HG03097 (cell line): ENCODE results near the gene RIT2.
"Not testable (repeated sequence)": the region's sequence is repeated elsewhere in the genome, so short reads cannot be mapped to it uniquely, and the experiment has no call there.

Source experiments
- ATAC-seq: cut with Tn5 transposase; IDR thresholded peaks from one replicate; pipeline ENCODE4 v1.9.1; 2021; ENCODE audit not compliant: unreplicated experiment, low FRiP score

The RIT2 gene

DNA sequence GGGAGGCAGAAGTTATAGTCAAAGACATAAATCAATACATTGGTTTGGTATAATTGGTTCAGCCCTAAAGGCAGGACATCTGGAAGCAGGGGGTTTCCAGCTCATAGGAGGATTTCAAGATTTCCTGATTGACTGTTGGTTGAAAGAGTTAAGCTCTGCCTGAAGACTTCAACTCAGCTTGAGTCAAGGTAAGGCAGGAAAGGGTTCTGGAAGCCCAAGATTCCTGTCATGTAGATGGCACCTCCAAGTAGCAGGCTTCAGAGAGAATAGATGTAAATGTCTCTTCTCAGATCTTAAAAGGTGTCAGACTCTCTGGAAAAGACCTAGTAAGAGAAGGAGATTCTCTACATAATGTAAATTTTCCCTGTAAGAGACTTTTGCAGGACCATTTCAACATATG, 335.3 kb downstream of the RIT2 start:
- ATAC-seq: no peak

DNA sequence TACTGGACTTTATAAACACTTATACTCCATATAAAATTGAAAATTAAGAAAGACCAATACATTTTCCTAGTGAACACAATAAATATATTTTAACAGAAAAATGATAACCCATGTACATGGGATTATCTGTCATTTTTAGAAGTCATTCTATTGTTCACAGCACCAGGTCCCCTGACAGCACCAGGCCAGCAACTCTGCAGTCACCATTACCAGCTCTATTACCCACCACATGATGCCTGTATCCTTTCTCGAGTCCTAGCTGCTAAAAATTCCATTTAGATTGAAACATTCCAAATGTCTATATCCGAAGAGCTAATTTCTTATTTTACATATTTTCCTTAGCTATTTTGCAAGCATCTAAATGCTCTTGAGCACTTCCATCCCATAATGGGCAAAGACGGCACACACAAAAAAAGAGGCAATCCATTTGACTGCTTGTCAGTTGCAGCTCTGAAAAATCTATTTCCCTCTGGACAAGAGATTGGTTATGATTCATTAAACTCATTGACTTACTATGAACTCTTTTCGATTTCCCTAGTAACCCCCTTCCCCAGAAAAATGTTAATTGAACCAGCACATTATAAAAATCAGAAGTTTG, 336.9 kb downstream of the RIT2 start:
- ATAC-seq: no peak

DNA sequence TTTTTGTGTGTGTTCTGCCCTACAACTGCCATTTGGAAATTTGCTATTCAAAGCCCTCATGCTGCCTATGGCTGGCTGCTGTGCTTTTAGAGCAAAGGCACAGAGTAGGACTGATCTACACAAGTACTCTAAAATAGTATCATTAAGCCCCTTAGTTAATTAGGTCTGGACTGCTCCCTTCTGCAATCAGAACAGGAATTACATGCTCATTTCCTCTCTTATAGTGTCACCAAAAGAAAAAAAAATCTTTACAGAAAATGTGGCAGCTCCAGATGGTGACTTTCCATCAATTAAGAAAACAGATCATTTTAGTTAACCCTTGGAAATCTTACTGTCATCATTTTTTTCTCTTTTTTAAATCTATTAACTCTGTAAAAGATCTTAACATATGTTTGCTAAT, 337.5 kb downstream of the RIT2 start:
- no peak for ATAC-seq

DNA sequence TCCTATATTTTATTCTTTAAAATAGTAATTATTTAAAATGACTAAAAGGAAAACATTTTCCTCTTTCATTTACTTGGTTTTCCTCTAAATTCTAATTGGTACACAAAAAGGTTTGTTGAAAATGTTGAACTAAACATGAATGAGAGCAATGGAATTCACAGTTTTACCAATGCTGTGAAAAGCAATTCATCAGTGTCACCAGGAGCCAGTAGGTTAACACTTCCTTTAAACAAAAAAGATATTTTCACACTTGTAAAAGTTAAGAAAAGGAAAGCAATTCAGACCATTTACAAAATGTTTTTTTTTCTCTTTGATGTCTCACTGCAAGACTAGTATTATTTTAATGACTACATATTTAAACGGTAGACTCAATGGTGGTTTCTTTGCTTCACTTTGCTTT, 341.6 kb downstream of the RIT2 start:
- no peak for ATAC-seq

DNA sequence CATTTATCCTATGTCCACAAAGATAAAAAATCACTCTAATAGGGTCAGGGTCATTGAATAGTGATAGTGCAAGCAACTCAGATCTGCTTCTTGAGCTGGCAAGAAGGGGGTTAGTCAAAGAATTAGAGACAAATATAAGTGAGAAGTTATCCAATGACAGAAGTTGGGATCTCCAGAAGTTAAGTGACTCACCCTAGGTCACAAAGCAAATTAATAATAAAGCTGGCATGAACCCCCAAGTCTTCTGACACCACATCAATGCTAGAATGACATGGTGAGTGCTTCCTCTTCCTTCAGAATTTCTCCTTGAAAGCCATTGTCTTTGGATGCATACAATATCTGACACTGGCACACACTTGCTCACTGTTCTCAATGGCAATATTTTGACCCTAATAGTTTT, 343.5 kb downstream of the RIT2 start:
- no peak for ATAC-seq

DNA sequence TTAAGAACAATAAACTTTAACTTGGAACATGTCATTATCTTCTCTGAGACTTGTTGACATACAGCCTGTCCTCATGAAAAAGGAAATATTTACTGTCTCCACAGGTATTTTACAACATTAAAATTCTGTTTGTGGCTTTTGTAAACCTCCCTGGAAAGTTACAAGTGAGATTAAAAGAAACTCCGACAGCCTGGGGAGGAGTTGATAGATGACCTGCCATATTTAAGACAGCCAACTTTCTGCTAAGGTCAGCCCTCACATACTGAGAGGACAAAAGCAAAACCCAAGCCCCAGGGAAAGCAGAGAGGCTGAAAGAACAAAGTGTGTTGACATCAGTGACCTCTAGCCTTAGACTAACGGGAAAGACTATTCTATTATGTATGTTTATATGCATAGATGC, 350.2 kb downstream of the RIT2 start:
- no peak for ATAC-seq

DNA sequence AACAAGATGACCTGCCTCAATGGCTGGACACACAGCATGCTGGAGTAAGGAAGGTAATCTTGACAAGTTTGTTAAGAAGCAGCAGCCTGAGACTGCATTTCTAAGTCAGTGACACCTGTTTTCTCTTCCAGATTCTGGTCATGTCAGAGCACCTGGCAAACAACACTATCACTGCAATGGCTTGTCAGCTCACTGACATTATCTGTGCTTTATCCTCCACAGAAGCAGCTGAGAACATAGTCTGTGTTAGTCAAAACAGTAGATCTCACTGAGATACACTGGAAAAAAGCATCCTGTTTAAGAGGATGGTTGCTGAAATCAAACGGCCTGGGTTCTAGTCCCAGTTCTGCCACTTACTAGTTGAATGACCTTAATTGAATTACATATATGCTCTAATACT, 355.2 kb downstream of the RIT2 start:
- ATAC-seq: no peak

DNA sequence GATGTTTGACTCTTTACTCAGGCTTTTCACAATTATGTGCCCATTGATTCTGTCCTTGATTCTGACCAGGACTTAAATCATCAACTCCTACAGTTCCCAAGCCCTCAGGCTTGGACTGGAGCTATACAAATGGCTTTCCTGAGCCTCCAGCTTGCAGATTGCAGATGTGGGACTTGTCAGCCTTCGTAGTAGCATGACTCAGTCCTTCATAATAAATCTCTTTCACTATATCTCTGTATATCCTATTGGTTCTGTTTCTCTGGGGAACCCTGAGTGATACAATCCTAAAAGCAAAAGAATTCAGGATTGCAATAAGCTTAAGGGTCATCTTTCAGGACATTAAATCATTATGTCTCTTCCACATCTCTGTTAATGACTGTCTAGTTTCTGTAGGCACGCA, 356.6 kb downstream of the RIT2 start:
- no peak for ATAC-seq

DNA sequence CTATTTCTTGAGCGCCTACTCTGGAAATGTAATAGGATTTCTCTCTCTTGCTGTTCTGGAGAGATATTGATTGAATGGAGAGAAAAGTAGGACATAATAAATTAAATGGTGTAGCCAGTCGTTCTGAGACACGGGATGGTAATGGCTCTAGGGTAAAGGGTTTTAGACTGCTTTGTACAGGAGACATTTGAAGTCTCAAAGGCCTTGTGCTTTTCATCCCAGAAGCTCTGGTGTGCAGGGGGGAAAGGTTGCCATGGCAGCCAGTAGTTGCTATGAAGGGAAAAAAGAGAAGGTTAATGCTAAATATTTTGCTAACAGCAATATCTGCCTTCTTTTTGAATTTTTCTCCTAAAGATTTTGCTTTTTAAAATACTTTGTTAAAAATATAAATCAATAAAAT, 359.3 kb downstream of the RIT2 start:
- no peak for ATAC-seq

DNA sequence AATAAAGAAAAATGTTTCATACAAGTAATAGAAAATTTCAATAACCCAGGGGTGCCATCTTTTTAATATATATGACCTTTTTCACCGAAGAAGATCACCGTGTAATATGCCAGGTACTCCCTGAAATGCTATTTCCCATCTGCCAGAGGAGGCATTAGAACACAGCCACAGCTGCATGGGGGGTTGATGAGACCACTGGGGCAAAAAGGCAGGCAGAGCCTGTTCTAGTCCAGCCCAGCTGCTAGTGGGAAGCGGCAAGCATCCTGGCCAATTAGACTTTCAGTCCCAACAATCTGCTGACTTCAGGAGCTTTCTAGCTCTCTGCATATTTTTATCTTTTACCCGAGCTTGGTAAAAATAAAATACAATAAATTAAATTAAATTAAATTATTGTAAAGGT, 362.6 kb downstream of the RIT2 start:
- no peak for ATAC-seq

DNA sequence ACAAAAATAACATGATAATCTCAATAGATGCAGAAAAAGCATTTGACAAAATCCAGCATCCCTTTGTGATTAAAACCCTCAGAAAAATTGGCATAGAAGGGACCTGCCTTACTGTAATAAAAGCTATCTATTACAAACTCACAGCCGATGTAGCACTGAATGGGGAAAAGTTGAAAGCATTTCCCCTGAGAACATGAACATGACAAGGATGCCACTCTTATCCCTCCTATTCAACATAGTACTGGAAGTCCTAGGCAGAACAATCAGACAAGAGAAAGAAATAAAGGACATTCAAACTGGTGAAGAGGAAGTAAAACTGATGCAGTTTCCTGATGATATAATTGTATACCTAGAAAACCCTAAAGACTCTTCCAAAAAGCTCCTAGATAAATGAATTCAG, 368.7 kb downstream of the RIT2 start:
- no peak for ATAC-seq

DNA sequence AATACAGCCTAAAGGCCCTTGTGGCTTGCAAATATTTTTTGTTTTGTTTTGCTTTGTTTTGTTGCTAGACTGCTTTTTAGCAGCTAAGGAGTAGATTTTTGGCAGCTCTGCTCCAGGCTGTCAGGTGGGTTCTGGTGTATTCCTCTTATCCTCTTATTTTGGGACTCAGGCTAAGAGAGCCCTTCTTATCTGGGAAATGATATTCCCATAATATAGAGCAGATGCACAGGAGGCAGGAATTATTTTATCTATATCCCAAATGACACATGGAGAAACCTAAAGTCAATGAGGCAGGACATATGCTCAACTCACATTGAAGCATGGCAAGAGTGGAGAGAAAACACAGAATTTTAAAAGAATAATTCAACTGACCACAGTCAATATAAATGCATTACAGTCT, 369.6 kb downstream of the RIT2 start:
- ATAC-seq: no peak

DNA sequence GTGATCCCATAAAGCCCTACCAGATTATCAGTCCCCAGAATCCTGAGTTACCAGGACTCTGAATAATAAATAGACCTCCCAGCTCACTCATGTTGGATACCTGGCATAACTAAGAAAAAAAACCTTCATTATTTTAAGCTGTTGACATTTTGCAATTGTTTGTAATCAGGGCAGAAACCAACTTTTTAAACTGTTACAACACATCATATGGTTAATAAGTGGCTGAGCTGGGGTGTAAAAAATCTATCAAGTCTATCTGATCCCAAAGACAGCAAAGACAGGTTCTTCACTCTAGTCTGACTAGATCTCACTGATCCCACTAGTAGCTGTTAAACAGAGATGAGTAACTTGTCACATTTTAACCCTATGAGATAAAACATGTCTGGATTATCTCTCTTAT, 370.3 kb downstream of the RIT2 start:
- no peak for ATAC-seq

DNA sequence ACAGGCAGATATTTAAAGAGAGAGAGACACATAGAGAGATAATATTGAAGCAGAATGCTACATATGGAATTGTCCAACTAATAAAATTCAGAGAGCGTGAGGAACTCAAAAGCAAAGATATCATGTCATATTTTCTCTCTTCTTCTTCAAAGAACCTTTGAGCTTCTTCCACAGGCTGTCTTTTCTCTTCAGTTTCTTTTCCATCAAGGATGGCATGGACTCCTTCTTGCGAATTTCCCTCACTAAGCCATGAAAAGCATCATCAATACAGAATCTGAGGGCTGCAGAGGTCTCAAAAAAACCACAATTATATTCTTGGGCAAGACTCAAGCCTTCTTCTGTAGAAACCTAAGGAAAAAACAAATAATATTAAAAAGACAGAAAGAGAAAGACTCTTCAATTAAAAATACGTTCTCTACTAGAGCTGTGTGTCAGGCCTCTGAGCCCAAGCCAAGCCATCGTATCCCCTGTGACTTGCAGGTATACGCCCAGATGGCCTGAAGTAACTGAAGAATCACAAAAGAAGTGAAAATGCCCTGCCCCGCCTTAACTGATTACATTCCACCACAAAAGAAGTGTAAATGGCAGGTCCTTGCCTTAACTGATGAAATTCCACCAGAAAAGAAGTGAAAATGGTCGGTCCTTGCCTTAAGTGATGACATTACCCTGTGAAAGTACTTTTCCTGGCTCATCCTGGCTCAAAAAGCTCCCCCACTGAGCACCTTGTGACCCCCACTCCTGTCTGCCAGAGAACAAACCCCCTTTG, 371.9 kb downstream of the RIT2 start:
- ATAC-seq: no peak

DNA sequence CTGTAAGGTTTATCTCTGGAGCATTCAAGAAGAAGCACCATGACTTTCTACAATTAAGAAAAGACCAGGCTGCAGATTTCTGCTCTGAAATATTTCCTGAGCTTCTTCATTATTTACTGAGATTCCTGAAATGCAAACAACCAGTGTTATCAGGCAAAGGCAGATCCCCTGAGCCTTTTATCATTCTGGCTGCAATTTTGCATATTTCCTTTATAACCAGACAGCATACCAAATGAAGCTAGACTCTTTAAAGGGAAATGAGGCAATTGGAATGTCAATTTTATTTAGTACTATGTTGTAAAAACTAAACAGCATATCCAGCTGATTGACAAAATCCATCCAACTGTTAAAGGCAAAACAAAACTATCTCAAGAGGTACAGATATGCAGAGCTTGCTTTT, 372.5 kb downstream of the RIT2 start:
- ATAC-seq: no peak

DNA sequence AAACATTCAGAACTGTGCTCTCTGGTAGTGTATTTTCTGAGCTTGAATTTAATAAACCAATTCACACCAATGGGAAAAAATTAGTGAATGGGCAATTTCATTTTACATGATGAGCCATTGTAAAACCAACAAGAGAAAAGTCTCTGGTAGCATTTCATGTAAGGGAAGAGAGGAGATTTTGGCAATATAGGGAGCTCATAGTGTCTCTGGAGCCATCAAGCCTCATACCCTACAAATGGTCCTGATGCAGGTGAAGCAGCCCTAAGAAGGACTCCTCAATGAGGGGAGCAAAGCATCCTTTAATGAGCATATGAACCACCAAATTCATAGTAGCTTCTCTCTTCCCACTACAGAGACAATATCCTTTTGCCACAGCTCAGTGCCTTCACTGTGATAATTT, 373.0 kb downstream of the RIT2 start:
- no peak for ATAC-seq

DNA sequence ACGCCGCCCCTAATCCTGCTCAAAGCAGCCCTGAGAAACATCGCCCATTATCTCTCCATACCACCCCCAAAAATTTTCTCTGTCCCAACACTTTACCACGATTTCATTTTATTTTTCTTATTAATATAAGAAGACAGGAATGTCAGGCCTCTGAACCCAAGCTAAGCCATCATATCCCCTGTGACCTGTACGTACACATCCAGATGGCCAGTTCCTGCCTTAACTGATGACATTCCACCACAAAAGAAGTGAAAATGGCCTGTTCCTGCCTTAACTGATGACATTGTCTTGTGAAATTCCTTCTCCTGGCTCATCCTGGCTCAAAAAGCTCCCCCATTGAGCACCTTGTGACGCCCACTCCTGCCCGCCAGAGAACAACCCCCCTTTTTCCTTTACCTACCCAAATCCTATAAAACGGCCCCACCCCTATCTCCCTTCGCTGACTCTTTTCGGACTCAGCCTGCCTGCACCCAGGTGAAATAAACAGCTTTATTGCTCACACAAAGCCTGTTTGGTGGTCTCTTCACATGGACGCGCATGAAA, 373.6 kb downstream of the RIT2 start:
- not testable (repeated sequence) for ATAC-seq

DNA sequence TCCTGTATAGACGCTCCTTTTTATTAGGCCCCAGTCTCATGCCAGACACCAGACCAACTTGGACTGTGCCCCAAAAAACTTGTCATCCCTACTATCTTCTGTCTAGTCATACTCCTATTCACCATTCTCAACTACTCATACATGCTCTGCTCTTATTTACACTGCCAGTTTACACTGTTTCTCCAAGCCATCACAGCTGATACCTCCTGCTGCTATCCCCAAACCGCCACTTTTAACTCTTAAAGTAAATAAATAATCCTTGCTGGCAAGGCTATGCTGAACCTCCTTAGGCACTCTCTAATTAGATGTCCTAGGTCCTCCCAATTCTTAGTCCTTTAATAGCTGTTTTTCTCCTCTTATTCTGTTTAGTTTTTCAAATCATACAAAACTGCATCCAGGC, 374.2 kb downstream of the RIT2 start:
- not testable (repeated sequence) for ATAC-seq

DNA sequence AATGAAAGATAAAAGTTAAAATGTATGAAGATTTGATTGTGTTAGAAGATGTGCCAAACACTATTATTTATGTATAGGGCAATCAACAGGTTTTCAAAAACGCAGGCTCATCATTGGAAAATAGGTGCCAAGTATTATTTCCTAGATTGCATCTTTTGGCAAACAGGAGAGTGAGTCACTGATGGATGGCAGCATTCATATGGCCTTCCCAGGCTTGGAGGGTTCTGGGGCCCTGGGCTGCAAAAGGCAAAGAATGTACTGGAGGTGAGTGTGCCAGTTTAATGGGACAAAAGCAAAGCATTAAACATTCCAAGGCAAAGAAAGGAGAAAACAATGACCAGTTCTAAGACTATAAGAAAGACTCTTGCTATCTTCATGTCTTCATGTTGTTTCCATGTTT, 379.4 kb downstream of the RIT2 start:
- no peak for ATAC-seq

DNA sequence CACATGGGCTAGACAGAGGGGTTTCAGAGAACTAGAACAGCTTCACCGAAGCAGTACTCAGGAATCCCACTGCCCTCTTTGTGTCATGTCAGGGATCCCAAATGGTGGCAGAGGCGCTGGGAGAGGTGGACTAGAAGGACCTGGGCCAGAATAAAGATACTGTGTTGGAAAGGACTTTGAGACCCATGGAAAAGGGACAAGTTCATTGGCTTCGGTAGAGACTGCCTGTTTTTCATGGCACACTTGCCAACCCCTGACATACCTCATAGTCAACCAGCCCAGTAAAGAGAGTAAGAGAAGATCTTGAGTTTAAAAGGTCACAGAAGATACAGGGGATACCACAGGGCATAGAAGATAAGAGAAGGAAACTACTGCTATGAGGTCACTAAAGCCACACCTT, 381.0 kb downstream of the RIT2 start:
- ATAC-seq: no peak

DNA sequence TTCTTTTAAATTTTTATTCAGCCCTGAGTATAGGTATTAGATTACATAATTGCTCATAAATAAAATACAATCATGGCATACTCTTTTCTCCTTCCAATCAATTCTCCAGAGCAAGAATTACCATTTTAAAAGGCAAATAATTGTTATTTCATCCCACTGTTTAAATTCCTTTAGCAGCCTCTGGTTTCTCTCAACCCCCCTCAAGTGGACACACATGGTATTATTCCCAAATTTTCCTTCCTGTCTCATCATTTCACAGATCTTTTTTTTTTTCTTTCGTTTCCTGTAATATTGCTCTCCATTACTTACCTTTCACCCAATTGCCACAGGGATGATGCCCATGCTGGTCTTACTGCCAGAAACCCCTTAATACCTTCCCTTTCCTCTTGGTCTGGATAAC, 385.2 kb downstream of the RIT2 start:
- ATAC-seq: no peak

DNA sequence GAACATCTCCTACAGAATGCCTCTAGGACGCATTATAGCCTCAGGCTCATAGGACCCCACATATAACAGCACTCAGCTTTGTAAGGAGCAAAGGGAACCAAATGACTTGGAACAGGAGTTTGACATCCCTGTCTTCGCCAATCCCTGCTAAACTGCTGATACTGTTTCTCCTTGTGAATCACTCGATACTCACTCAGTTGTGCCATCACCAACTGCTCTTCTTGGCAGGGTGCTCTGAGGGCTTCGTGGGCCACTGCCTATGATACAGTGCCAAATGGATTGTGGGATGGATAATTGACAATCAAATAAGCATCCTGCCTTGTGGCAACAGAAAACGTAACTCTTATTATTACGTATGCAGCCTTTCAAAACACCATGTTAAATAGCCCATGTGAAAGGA, 396.3 kb downstream of the RIT2 start:
- ATAC-seq: no peak
